Body of pancreas (tissue), 4 donors: ENCODE measurements around the gene AGTRAP. TPM values are rescaled to one million over a fixed set of nuclear protein-coding genes. Genes with fewer than 3 reads are reported as not detected.

ENCODE experiments used
- ATAC-seq: fragments of 150-250 bp; one replicate; pipeline ENCODE4 v1.9.1; 2016
- DNase-seq, 4 donors: peaks; one replicate each; pipeline ENCODE4 v3.0.0-alpha.2; 2019
- H3K27ac ChIP-seq, 4 donors: fragments of 200-600 bp; sonication (generic); 1 replicate in 3 of 4; 2 replicates in 1 of 4; pipeline versions ENCODE4 v1.5.1 to v1.6.1; 2016 to 2019; ENCODE audit warnings: mild to moderate bottlenecking in 1 of 4, mixed read lengths in 1 of 4, moderate library complexity in 1 of 4
- H3K27me3 ChIP-seq, 2 donors: fragments of 200-600 bp; sonication (generic); one replicate each; pipeline ENCODE4 v1.6.0; 2016; ENCODE audit warnings: mild to moderate bottlenecking in 1 of 2
- H3K36me3 ChIP-seq, 2 donors: fragments of 200-600 bp; sonication (generic); replicated peaks in 1 of 2; 2 replicates each; pipeline ENCODE4 v1.5.1; 2016; ENCODE audit warnings: low read depth in 2 of 2; ENCODE audit not compliant: insufficient read depth in 1 of 2
- H3K4me1 ChIP-seq: fragments of 200-600 bp; sonication (generic); one replicate; pipeline ENCODE4 v1.6.0; 2016
- H3K4me3 ChIP-seq, 2 donors: fragments of 200-600 bp; sonication (generic); 1 replicate in 1 of 2; 2 replicates in 1 of 2; pipeline ENCODE4 v1.5.1; 2016 to 2019
- H3K9me3 ChIP-seq, 3 donors: fragments of 200-600 bp; sonication (generic); 1 replicate in 2 of 3; 2 replicates in 1 of 3; pipeline ENCODE4 v1.5.1; 2016
- POLR2A ChIP-seq, 3 donors: fragments of 450-650 bp; IDR thresholded peaks; one replicate each; pipeline ENCODE4 v1.6.1; 2016; ENCODE audit warnings: antibody characterized with exemption in 3 of 3, mild to moderate bottlenecking in 2 of 3
- WGBS, 2 donors: methylation state at CpG; one replicate each; pipeline ENCODE4 v1.1.5; 2017; 5-methylcytosine and 5-hydroxymethylcytosine counted together
- intact Hi-C: fragments of 100-400 bp; cut with DNase I; formaldehyde crosslinking; loops from one replicate; pipeline ENCODE4 v1.15.1; 2023
- total RNA-seq, 2 donors: library from RNA; depleted of rRNA; stranded (reverse); fragments of >200 nt; gene quantifications; one replicate each; pipeline ENCODE4 v1.1.0, GENCODE V29; 2016
- TF ChIP-seq, protein P1 (sequence below), 7 experiments: fragments of 450-650 bp in 4 of 7; fragments of 200-600 bp in 3 of 7; sonication (generic) in 3 of 7; IDR thresholded peaks; one replicate each; pipeline ENCODE4 v1.5.1; 2016 to 2019; ENCODE audit warnings: antibody characterized with exemption in 7 of 7

The AGTRAP gene
- total RNA-seq, 2 donors from 2014 or later: 16.8 to 24.6 TPM

DNA sequence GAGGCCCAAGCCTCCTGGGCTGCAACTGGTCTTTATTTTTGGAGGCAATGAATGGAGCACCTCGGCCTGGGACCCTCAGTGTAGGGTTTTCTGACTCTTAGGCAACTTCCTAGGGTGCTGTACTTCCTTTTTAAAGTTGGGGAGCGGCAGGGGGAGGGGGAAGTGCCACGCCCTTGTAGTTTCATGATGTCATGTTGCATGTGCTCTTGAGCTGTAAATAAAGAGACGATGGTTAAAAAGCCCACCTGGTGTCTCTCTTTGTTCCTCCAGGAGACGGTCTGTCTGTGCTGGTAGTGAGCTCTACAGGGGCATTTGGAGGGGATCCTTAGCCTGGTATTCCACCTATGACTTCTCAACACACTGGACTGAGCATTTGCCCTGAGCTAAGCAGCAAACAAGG, 10.3 kb upstream of the AGTRAP start:
- H3K4me3 ChIP-seq: no peak overlapping the region
- DNase-seq (no peak), ATAC-seq (no peak)
- WGBS, 2 donors: 76 to 88% methylated on average over 5 of the region's 5 CpGs
- H3K9me3 ChIP-seq: no peaks in the 10 kb centered on the region
- TF ChIP-seq, protein P1, sequence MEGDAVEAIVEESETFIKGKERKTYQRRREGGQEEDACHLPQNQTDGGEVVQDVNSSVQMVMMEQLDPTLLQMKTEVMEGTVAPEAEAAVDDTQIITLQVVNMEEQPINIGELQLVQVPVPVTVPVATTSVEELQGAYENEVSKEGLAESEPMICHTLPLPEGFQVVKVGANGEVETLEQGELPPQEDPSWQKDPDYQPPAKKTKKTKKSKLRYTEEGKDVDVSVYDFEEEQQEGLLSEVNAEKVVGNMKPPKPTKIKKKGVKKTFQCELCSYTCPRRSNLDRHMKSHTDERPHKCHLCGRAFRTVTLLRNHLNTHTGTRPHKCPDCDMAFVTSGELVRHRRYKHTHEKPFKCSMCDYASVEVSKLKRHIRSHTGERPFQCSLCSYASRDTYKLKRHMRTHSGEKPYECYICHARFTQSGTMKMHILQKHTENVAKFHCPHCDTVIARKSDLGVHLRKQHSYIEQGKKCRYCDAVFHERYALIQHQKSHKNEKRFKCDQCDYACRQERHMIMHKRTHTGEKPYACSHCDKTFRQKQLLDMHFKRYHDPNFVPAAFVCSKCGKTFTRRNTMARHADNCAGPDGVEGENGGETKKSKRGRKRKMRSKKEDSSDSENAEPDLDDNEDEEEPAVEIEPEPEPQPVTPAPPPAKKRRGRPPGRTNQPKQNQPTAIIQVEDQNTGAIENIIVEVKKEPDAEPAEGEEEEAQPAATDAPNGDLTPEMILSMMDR (IDR thresholded peaks at IDR 0.05): no peak
- TF ChIP-seq POLR2A (IDR thresholded peaks at IDR 0.05): no peak
- no peaks in the 10 kb centered on the region for H3K36me3 ChIP-seq
- H3K27me3 ChIP-seq: no peaks in the 10 kb centered on the region
- peaks cover 12% of the 10 kb centered on the region for H3K4me1 ChIP-seq
- intact Hi-C loops: no loop called here
- no peak overlapping the region for H3K27ac ChIP-seq

DNA sequence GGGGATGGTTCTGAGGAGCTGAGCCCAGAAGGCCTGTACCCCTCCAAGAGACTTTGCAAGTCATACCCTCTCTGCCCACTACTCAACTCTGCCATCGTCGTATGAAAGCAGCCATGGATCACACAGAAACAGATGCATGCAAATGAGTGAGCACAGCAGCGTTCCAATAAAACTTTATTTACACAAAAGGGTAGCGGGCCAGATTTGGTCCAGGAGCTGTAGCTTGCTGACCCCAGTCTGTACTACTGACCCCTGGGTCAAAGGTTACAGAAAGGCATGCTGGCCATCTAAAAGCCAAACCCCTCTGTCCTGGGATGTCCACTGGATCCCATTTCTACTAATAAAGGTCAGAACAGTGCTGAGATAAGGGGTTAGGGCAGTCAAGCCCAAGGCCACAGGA, 8.8 kb upstream of the AGTRAP start:
- peaks cover 20% of the 10 kb centered on the region for H3K4me1 ChIP-seq
- intact Hi-C loops: no loop called here

DNA sequence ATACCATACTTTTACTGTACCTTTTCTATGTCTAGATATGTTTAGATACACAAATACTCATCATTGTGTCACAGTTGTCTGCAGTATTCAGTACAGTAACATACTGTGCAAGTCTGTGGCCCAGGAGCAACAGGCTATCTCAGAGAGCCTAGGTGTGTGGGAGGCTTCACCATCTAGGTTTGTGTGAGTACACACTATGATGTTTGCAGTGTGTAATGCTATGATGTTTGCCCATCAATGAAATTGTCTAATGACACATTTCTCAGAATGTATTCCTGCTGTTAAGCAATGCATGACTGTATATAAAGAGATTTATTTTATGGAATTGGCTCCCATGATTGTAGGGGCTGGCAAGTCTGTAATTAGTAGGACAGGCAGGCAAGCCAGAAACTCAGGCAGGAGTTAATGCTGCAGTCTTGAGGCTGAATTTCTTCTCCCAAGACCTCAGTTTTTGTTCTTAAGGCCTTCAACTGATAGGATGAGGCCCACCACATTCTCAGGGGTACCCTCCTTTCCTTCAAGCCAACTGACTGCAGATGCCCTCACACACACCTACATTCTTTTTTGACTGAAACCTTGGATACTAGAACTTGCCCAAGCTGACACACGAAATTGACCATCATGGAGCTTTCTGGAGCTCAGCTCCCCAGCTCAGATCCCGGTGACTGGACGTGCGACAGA, 7.7 kb upstream of the AGTRAP start:
- H3K27me3 ChIP-seq: no peaks in the 10 kb centered on the region
- WGBS, 2 donors: 90% methylated on average over 4 of the region's 4 CpGs
- TF ChIP-seq POLR2A (IDR thresholded peaks at IDR 0.05): no peak
- TF ChIP-seq, protein P1 (IDR thresholded peaks at IDR 0.05): no peak
- no peak for ATAC-seq
- no peaks in the 10 kb centered on the region for H3K36me3 ChIP-seq
- DNase-seq: no peak
- H3K9me3 ChIP-seq: no peaks in the 10 kb centered on the region
- H3K27ac ChIP-seq: no peak overlapping the region
- peaks cover 25% of the 10 kb centered on the region for H3K4me1 ChIP-seq
- intact Hi-C loops: no loop called here
- no peak overlapping the region for H3K4me3 ChIP-seq

More for the DNA sequence above, 8.8 kb upstream of the AGTRAP start:
- no peak for ATAC-seq
- H3K27me3 ChIP-seq: no peaks in the 10 kb centered on the region
- WGBS, 2 donors: 91 to 96% methylated on average over 4 of the region's 4 CpGs
- H3K9me3 ChIP-seq: no peaks in the 10 kb centered on the region
- no peak overlapping the region for H3K27ac ChIP-seq
- no peak for TF ChIP-seq POLR2A (IDR thresholded peaks at IDR 0.05)
- TF ChIP-seq, protein P1 (IDR thresholded peaks at IDR 0.05): no peak
- DNase-seq: no peak
- no peaks in the 10 kb centered on the region for H3K36me3 ChIP-seq
- H3K4me3 ChIP-seq: no peak overlapping the region

DNA sequence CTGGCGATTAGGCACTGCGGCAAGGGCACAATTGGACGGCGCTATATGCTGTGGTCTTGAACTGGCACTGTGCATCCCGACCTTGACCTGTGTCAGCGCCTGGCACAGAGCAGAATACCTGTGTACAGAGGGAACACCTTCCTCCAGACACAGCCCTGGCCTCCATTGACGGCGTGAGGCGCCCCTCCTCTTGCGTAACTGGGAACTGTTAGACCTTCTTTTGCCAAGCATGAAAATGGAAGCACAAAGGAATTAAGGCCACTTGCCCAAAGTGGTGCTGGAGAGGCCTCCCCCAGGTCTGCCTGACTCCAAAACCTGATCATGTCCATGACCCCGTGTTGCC, 6.8 kb upstream of the AGTRAP start:
- Histone ChIP-seq H3K4me1 (peaks cover 25% of the 10 kb centered on the region), H3K4me3 (no peak overlapping the region), H3K36me3 (no peaks in the 10 kb centered on the region), H3K9me3 (no peaks in the 10 kb centered on the region), H3K27ac (no peak overlapping the region), H3K27me3 (no peaks in the 10 kb centered on the region)
- WGBS, 2 donors: 77 to 88% methylated on average over 11 of the region's 11 CpGs
- DNase-seq: no peak
- no peak for ATAC-seq
- no peak for TF ChIP-seq POLR2A (IDR thresholded peaks at IDR 0.05)
- TF ChIP-seq, protein P1 (IDR thresholded peaks at IDR 0.05): no peak
- intact Hi-C loops: no loop called here
